GM18951 (cell line): ENCODE measurements around the gene UBE2N.

Experiments
- POLR2A ChIP-seq: IDR thresholded peaks from 4 replicates; pipeline ENCODE4 v1.6.1; 2011; ENCODE audit warnings: mild to moderate bottlenecking; ENCODE audit not compliant: insufficient read length, insufficient read depth; ENCODE audit errors: extremely low read depth
- in situ Hi-C: fragments of 300-500 bp; cut with MboI; formaldehyde crosslinking; loops from one replicate; pipeline ENCODE4 v1.12.0; 2022; ENCODE audit warnings: low sequenced_read_pairs, mixed read lengths, inconsistent platforms; ENCODE audit not compliant: unreplicated experiment

UBE2N gene

DNA sequence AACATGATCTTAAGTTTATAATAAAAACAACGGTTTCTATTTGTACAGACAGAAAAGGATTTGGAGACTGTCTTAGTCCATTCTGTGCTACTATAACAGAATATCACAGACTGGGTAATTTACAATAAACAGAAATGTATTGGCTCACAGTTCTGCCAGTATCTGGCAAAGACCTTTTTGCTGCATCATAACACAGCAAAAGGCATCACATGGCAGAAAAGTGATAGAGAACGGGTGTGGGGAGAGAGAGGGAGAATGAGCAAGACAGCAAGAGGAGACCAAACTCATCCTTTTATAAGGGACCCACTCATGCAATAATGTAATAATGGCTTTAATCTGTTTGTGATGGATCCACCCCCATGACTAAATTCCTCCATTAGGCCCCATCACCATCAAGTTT is 81.1 kb downstream of the UBE2N start:
- no peak for TF ChIP-seq POLR2A
- in situ Hi-C loops, result no loop called here

GRCh38 chr12:93358821-93359220 is 82.9 kb downstream of the UBE2N start:
- in situ Hi-C loops, result no loop called here
- no peak for TF ChIP-seq POLR2A

GRCh38 chr12:93358058-93358457 is 83.7 kb downstream of the UBE2N start:
- in situ Hi-C loops, result no loop called here
- no peak for TF ChIP-seq POLR2A

DNA sequence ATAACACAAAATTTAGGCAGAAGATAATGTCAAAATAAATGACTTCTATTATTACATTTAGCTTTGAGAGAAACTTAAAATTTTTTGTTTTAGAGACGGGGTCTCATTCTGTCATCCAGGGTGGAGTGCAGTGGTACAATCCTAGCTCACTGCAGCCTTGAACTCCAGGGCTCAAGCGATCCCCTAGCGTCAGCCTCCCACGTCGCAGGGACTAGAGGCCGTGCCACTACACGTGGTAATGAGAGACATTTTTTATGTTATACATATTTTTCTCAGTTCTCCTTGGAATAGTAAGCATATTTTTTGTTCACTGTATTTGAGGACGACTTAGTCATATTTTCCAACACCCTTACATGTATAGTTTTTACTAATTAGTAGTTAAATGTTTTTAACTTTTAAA is 85.5 kb downstream of the UBE2N start:
- in situ Hi-C loops, result no loop called here
- no peak for TF ChIP-seq POLR2A
